OCI-LY1 (cell line): ENCODE results near the gene C19orf47.

ENCODE experiments used
- EZH2 ChIP-seq: fragments of 200-600 bp; sonication (generic), shearing (Covaris generic); IDR thresholded peaks from 2 replicates; pipeline ENCODE4 v1.8.0; 2017; ENCODE audit warnings: borderline replicate concordance, mixed run types, mild to moderate bottlenecking, antibody characterized with exemption, low read length, moderate library complexity, mixed read lengths
- TF ChIP-seq, protein P1 (sequence below): fragments of 200-600 bp; sonication (generic), shearing (Covaris generic); IDR thresholded peaks from 2 replicates; pipeline ENCODE4 v1.5.1; 2017; ENCODE audit warnings: mild to moderate bottlenecking, antibody characterized with exemption, low read length, moderate library complexity, mixed read lengths

DNA sequence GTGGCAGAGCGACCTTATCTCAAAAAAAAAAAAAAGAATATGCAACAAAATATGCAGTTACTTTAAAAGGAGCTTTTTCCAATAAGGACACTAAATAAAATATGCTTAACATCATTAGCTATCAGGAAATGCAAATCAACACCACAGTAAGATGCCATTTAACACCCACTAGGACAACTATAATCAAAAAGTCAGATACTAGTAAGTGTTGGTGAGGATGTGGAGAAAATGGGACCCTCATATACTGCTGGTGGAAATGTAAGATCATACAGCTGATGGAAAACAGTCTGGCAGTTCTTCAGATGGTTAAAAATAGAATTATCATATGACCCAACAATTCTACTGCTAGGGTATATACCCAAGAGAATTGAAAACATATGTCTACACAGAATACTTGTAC is 38.5 kb downstream of the C19orf47 start:
- TF ChIP-seq, protein P1, sequence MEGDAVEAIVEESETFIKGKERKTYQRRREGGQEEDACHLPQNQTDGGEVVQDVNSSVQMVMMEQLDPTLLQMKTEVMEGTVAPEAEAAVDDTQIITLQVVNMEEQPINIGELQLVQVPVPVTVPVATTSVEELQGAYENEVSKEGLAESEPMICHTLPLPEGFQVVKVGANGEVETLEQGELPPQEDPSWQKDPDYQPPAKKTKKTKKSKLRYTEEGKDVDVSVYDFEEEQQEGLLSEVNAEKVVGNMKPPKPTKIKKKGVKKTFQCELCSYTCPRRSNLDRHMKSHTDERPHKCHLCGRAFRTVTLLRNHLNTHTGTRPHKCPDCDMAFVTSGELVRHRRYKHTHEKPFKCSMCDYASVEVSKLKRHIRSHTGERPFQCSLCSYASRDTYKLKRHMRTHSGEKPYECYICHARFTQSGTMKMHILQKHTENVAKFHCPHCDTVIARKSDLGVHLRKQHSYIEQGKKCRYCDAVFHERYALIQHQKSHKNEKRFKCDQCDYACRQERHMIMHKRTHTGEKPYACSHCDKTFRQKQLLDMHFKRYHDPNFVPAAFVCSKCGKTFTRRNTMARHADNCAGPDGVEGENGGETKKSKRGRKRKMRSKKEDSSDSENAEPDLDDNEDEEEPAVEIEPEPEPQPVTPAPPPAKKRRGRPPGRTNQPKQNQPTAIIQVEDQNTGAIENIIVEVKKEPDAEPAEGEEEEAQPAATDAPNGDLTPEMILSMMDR: no peak
- TF ChIP-seq EZH2: no peak
